ENCODE results near the gene PPP6R3. TPM values are rescaled to one million over a fixed set of nuclear protein-coding genes. Genes with fewer than 3 reads are reported as not detected.

The PPP6R3 gene
- total and polyA plus RNA-seq, 2 of the 8 experiments (the other 6 are each of a cell fraction or from before 2014, with no cell fraction given): 44.6 to 150 TPM

DNA sequence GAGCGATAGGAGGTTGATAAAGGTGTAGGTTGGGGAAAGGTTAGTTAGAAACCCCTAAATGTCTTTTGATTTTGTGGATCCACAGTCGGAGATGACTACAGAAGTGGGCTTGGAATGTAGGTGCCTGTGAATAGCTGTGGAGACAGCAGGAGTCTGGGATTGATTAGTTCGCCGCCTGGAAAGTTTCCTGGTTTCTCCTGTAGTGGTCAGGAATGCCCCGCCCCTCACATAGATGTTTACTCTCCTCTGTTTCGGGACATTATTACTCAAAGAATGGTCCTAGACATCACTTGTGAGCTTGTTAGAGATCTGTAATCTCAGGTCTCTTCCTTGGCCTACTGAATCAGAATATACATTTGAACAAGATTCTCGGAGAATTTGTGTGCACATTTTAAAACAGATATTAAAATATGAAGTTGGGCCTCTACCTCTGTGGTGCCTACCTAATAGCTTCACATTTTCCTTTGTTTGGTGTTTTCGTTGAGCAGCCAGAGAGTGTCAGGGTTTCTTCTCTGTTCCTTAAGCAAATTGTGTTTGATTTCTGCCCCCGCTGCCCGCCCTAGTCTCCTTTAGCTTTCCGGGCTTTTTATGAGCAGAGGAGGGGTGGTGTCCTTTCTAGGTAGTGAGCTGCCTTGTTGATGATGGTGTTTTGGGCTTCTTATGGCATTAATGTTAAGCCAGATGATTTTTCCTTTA is 89.4 kb downstream of the PPP6R3 start (continued):
- no peak for TF ChIP-seq RAD21 (IDR thresholded peaks at IDR 0.05 in 1 of 2, conservative IDR thresholded peaks at IDR 0.05 in 1 of 2; ENCODE audit: low read depth in 2 of 2, low read length in 2 of 2)
